AG09319 (cell line): Measurements from ENCODE around the gene TMEM233.

Experiments used
- DNase-seq: peaks from one replicate; pipeline ENCODE4 v3.0.0-alpha.2; 2010; ENCODE audit warnings: low read depth; ENCODE audit errors: extremely low read depth
- CTCF ChIP-seq: IDR thresholded peaks from 2 replicates; pipeline ENCODE4 v1.5.1; 2011; ENCODE audit warnings: low read depth, mild to moderate bottlenecking, inconsistent platforms, low read length, moderate library complexity

Gene TMEM233

DNA sequence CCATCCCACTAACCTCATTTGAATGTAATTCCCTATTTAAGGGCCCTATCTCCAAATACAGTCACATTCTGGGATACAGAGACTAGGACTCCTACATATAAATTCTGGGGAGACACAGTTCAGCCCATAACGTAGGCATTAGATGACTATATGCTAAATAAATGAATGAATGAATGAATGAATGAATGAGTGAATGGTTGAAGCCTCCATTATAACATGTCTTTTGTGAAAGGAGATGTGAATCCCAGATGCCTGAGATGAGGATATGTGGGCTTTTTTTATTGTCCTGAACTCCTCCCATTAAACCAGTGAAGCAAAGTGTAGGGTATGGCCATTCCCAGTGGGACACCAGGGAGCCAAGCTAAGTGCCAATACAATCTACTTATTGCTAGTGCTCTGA, 20.5 kb upstream of the TMEM233 start:
- no peak for TF ChIP-seq CTCF
- DNase-seq, result no peak

GRCh38 chr12:119574255-119574654, 19.3 kb upstream of the TMEM233 start:
- TF ChIP-seq CTCF, result no peak
- DNase-seq, result no peak

- DNase-seq, result no peak
- TF ChIP-seq CTCF, result no peak
These were observed 17.3 kb upstream of the TMEM233 start for GRCh38 chr12:119576118-119576810.

DNA sequence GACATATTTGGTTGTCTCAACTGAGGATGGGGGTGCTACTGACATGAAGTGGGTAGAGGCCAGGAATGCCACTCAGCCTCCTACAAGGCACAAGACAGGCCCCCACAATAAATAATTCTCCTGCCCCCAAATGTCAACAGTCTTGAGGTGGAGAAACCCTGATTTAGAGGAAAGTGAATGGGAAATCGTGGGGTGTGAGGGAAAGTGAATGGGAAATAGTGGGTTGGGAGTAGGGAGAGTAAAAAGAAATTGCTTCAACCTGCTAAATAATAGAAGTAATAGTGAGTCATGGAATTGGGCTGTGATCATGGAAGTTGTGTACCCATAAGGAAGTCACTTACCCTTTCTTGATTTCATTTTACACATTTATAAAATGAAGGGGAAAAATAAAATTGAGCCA, 16.7 kb upstream of the TMEM233 start:
- DNase-seq, result no peak
- no peak for TF ChIP-seq CTCF

GRCh38 chr12:119578112-119578511, 15.5 kb upstream of the TMEM233 start:
- no peak for TF ChIP-seq CTCF
- DNase-seq, result no peak

DNA sequence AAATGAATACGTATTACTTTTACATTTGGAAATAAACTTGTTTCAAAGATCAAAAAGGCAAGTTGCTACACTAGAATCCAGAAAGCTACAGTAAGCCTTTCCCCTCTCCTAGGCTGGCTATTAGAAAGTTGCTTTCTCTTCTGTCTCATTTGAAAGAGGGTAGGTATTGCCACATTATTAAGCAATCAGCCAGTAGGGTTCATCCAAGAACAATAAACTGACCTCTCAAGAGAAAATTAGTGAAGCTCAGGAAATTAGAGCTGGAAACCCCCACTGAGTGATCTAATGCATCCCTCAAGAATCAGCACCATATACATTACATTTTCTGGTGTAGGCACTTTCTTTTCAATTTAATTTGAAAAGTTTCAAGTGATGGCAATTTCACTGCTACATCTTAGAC, 4.5 kb upstream of the TMEM233 start:
- DNase-seq, result no peak
- TF ChIP-seq CTCF, result no peak

- DNase-seq, result no peak
- no peak for TF ChIP-seq CTCF
These were observed 3.9 kb upstream of the TMEM233 start for GRCh38 chr12:119589634-119590033.
